Gastrocnemius medialis (tissue), 4 donors: ENCODE data around the gene SERPINA5. TPM values are rescaled to one million over a fixed set of nuclear protein-coding genes. Genes with fewer than 3 reads are reported as not detected.
A peak's percentile ranks its signal among the peaks of the same experiment; 100 is the strongest.
"Not testable (repeated sequence)": the region's sequence is repeated elsewhere in the genome, so short reads cannot be mapped to it uniquely, and the experiment has no call there.

Source experiments
- ATAC-seq, 2 donors: fragments of 150-250 bp; one replicate each; pipeline ENCODE4 v1.9.1; 2016
- DNase-seq, 2 donors: peaks; one replicate each; pipeline ENCODE4 v3.0.0-alpha.2; 2019
- H3K27ac ChIP-seq, 4 donors: fragments of 200-600 bp; sonication (generic); 1 replicate in 1 of 4; 2 replicates in 3 of 4; pipeline ENCODE4 v1.5.1; 2016 to 2018; ENCODE audit warnings: mild to moderate bottlenecking in 2 of 4, moderate library complexity in 1 of 4
- H3K27me3 ChIP-seq, 3 donors: fragments of 200-600 bp; sonication (generic) in 2 of 3; 1 replicate in 1 of 3; 2 replicates in 2 of 3; pipeline versions ENCODE4 v1.5.1 to v1.6.0; 2016 to 2019; ENCODE audit warnings: mild to moderate bottlenecking in 1 of 3, moderate library complexity in 1 of 3
- H3K36me3 ChIP-seq, 2 donors: fragments of 200-600 bp; sonication (generic) in 1 of 2; one replicate each; pipeline ENCODE4 v1.5.1; 2017 to 2018
- H3K4me1 ChIP-seq, 2 donors: fragments of 200-600 bp; sonication (generic) in 1 of 2; one replicate each; pipeline ENCODE4 v1.5.1; 2016 to 2017; ENCODE audit warnings: mild to moderate bottlenecking in 2 of 2
- H3K4me3 ChIP-seq, 4 donors: fragments of 200-600 bp; sonication (generic) in 3 of 4; 1 replicate in 1 of 4; 2 replicates in 3 of 4; pipeline ENCODE4 v1.5.1; 2016 to 2019; ENCODE audit warnings: mild to moderate bottlenecking in 2 of 4
- H3K9me3 ChIP-seq, 3 donors: fragments of 200-600 bp; sonication (generic) in 2 of 3; 1 replicate in 1 of 3; 2 replicates in 2 of 3; pipeline ENCODE4 v1.5.1; 2016 to 2019
- POLR2A ChIP-seq, 2 donors: fragments of 450-650 bp; IDR thresholded peaks; one replicate each; pipeline ENCODE4 v1.6.1; 2017; ENCODE audit warnings: antibody characterized with exemption in 2 of 2, mild to moderate bottlenecking in 2 of 2, moderate library complexity in 2 of 2
- in situ Hi-C, 4 donors: fragments of 200-750 bp; cut with MboI; loops; one replicate each; pipeline versions ENCODE4 v1.15.0 to v1.8.0; 2017; ENCODE audit warnings: low sequenced_read_pairs in 4 of 4
- intact Hi-C: fragments of 100-400 bp; cut with DNase I; formaldehyde crosslinking; loops from one replicate; pipeline ENCODE4 v1.15.1; 2023; ENCODE audit warnings: low total_unique reads
- total RNA-seq, 4 donors: library from RNA; depleted of rRNA; stranded (reverse); fragments of >200 nt; gene quantifications; one replicate each; pipeline versions ENCODE4 v1.1.0 to v1.2.3, GENCODE V29; 2016
- TF ChIP-seq, protein P1 (sequence below), 5 experiments: fragments of 450-650 bp in 3 of 5; fragments of 200-600 bp in 2 of 5; sonication (generic) in 2 of 5; IDR thresholded peaks in 4 of 5; conservative IDR thresholded peaks in 1 of 5; 1 replicate in 4 of 5; 2 replicates in 1 of 5; pipeline ENCODE4 v1.5.1; 2016 to 2019; ENCODE audit warnings: antibody characterized with exemption in 5 of 5, mild to moderate bottlenecking in 3 of 5, moderate library complexity in 3 of 5

The SERPINA5 gene
- total RNA-seq, 4 donors from 2014 or later = 1.8 to 63.2 (median 19.8) TPM

DNA sequence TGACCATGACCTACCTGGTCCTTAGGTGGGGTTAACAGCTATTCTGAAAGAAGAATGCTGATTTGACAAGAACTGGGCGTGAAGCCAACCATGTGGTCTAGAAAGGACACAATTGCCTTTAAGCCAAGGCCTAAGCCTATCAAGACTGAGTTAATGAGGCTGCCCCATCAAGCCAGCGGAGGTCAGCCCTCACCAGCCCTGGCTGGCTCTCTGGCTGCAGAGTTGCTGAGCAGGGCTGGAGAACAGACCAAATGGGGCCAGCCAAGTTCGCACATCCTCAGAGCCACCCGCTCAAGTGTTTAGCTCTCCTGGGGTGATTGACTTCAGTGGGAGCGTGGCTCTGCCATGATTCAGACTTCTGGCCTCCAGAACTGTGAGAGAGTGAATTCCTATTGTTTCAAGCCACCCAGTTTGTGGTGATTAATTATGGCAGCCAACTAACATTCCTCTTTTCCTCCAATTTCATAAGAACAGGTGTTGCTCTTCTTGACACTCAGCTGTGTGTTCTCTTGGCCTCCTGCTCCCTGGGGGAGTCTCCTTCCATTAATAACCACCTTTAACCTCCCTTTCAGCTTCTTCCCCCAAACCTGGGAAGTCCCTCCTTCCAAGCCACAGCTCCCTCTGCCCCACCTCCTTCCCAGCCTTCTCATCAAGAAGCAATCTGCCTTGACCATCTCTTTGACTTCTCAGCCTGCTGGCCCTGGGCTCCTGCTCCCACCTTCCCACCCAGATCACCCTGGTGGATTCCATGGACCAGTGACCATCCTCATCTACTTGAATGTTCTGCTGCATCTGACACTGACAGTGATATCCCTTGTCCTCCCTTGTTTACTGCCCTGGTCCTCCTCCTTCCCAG, 5.3 kb upstream of the SERPINA5 start:
- H3K27ac ChIP-seq = no peak overlapping the region
- H3K36me3 ChIP-seq = no peaks in the 10 kb centered on the region
- in situ Hi-C loops (no loop called here), intact Hi-C loops (no loop called here)
- no peak for TF ChIP-seq POLR2A (IDR thresholded peaks at IDR 0.05)
- TF ChIP-seq, protein P1, sequence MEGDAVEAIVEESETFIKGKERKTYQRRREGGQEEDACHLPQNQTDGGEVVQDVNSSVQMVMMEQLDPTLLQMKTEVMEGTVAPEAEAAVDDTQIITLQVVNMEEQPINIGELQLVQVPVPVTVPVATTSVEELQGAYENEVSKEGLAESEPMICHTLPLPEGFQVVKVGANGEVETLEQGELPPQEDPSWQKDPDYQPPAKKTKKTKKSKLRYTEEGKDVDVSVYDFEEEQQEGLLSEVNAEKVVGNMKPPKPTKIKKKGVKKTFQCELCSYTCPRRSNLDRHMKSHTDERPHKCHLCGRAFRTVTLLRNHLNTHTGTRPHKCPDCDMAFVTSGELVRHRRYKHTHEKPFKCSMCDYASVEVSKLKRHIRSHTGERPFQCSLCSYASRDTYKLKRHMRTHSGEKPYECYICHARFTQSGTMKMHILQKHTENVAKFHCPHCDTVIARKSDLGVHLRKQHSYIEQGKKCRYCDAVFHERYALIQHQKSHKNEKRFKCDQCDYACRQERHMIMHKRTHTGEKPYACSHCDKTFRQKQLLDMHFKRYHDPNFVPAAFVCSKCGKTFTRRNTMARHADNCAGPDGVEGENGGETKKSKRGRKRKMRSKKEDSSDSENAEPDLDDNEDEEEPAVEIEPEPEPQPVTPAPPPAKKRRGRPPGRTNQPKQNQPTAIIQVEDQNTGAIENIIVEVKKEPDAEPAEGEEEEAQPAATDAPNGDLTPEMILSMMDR (IDR thresholded peaks at IDR 0.05 in 4 of 5, conservative IDR thresholded peaks at IDR 0.05 in 1 of 5) = no peak
- H3K9me3 ChIP-seq = no peaks in the 10 kb centered on the region
- no peak for ATAC-seq
- H3K4me3 ChIP-seq = no peak overlapping the region
- peaks cover 0 to 4% of the 10 kb centered on the region in 2 donors for H3K4me1 ChIP-seq
- no peaks in the 10 kb centered on the region for H3K27me3 ChIP-seq
- no peak for DNase-seq

DNA sequence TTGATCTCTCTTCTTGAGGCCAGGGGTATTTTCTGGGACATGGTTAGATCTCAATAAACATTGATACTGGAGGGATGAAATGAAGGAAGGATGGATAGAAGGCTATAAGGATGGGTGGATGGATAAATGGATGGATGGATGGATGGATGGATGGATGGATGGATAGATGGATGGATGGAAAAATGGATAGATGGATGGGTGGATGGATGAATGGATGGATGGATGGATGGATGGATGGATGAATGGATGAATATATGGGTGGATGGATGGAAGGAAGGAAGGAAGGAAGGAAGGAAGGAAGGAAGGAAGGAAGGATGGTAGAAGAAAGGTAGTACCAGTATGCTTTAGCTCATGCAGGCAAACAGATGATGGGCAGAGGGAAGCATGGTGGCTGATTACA, 3.8 kb upstream of the SERPINA5 start:
- H3K27me3 ChIP-seq, H3K27ac ChIP-seq, intact Hi-C loops, H3K36me3 ChIP-seq, H3K4me3 ChIP-seq, DNase-seq, H3K9me3 ChIP-seq, ATAC-seq, in situ Hi-C loops: not testable (repeated sequence)
- H3K4me1 ChIP-seq = peaks cover 0 to 14% of the 10 kb centered on the region in 2 donors

DNA sequence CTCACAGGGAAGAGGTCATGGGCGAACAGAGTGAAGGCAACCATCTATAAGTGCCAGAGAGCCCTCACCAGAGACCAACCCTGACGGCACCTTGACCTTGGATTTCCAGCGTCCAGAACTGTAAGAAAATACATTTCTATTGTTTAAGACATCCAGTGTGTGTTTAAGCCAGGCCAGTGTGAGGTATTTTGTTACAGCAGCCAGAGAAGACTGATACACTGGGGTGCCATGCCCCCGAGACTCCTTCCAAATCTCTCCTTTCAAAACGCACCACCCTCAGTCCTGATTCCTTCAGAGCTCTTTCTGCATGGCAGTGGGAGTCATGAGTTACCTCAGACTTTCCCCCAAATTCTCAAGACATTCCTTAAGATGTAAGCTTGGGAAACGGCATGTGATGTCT, 2.5 kb upstream of the SERPINA5 start:
- ATAC-seq = no peak
- no peaks in the 10 kb centered on the region for H3K27me3 ChIP-seq
- intact Hi-C loops = no loop called here
- H3K4me1 ChIP-seq = peaks cover 0 to 27% of the 10 kb centered on the region in 2 donors
- H3K36me3 ChIP-seq = no peaks in the 10 kb centered on the region
- TF ChIP-seq, protein P1 (IDR thresholded peaks at IDR 0.05 in 4 of 5, conservative IDR thresholded peaks at IDR 0.05 in 1 of 5) = no peak
- no peak for TF ChIP-seq POLR2A (IDR thresholded peaks at IDR 0.05)
- H3K9me3 ChIP-seq = no peaks in the 10 kb centered on the region
- H3K4me3 ChIP-seq = no peak overlapping the region
- no peak overlapping the region for H3K27ac ChIP-seq
- in situ Hi-C loops = no loop called here
- no peak for DNase-seq

DNA sequence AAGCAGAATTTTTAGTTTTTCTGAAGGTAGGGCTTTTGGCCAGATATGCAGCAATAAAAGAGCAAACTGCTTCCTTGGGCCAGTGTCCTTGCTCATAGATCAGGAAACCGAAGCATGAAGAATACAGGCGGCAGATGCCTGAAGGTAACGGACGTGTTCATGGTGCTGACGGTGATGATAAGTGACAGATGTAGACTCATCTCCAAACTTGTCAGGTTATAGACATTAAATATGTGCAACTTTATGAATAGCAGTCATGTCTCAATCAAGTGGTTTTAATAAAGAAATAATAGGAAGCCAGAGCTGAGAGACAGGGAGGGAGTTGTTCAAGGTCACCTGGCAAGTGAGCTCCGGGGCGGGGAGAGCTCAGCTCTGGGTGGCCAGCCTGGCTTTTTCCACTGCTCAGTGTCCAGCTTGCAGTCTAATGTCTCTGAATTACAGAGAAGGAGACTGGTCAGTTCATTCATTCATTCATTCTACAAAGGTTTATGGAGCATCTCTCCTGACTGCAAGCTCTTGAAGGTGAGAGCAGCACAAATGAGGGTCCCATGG, 1.0 kb downstream of the SERPINA5 start:
- Histone ChIP-seq H3K36me3 (no peaks in the 10 kb centered on the region), H3K27me3 (no peaks in the 10 kb centered on the region), H3K4me1 (peaks cover 0 to 38% of the 10 kb centered on the region in 2 donors), H3K27ac (peak overlapping the region in 2 of 4 donors; percentile 62 to 69), H3K4me3 (peak overlapping the region in 2 of 4 donors; percentile 8 to 31), H3K9me3 (no peaks in the 10 kb centered on the region)
- ATAC-seq = peak; percentile 59 to 75
- TF ChIP-seq POLR2A (IDR thresholded peaks at IDR 0.05) = no peak
- TF ChIP-seq, protein P1 (IDR thresholded peaks at IDR 0.05 in 4 of 5, conservative IDR thresholded peaks at IDR 0.05 in 1 of 5) = no peak
- peak; percentile 41 to 54 for DNase-seq
- in situ Hi-C loops = no loop called here
- intact Hi-C loops = no loop called here

DNA sequence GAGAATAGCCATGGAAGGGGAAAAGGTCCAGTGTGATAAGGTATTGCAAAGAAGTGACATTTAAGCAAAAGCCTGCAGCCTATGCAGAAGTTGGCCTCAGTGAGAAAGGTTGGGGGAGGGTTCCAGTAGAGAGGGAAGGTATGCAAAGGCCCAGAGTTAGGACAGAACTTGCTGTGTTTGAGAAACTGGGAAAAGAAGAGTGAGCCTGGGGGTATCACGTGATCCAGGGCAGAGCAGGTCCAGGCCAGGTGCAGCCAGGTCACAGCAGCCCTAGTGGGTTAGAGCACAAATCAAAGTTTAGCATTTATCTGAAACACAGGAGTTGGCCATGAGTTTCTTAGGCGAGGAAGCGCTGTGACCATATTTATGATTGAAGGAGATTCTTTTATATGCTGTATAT, 1.6 kb downstream of the SERPINA5 start:
- in situ Hi-C loops (no loop called here), intact Hi-C loops (no loop called here)
- peaks cover 0 to 38% of the 10 kb centered on the region in 2 donors for H3K4me1 ChIP-seq
- H3K9me3 ChIP-seq = no peaks in the 10 kb centered on the region
- H3K36me3 ChIP-seq = no peaks in the 10 kb centered on the region
- TF ChIP-seq POLR2A (IDR thresholded peaks at IDR 0.05) = no peak
- TF ChIP-seq, protein P1 (IDR thresholded peaks at IDR 0.05 in 4 of 5, conservative IDR thresholded peaks at IDR 0.05 in 1 of 5) = no peak
- ATAC-seq = no peak
- no peak for DNase-seq
- H3K4me3 ChIP-seq = peak overlapping the region in 1 of 4 donors; percentile 8
- H3K27ac ChIP-seq = peak overlapping the region in 1 of 4 donors; percentile 69
- no peaks in the 10 kb centered on the region for H3K27me3 ChIP-seq
